Measurements from ENCODE around the gene RCSD1.
"Not testable (repeated sequence)": the region's sequence is repeated elsewhere in the genome, so short reads cannot be mapped to it uniquely, and the experiment has no call there.

Gene RCSD1

DNA sequence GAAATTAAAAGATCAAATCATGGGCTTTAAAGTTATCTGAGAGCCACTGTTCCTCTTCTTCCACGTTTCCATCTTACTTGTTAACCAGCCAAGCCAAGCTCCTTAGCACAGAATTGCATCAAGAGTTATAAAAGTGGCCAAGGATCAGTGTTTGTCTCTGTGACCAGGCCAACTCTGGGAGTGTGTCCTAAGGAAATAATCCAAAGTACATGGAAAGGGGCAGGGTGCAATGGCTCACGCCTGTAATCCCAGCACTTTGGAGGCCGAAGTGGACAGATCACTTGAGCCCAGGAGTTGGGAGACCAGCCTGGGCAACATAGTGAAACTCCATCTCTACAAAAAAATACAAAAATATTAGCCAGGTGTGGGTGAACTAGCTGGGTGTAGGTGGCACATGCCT, 81.8 kb downstream of the RCSD1 start:
- no peak for DNase-seq (ENCODE audit: low read depth in 1 of 2, low spot score in 1 of 2)

DNA sequence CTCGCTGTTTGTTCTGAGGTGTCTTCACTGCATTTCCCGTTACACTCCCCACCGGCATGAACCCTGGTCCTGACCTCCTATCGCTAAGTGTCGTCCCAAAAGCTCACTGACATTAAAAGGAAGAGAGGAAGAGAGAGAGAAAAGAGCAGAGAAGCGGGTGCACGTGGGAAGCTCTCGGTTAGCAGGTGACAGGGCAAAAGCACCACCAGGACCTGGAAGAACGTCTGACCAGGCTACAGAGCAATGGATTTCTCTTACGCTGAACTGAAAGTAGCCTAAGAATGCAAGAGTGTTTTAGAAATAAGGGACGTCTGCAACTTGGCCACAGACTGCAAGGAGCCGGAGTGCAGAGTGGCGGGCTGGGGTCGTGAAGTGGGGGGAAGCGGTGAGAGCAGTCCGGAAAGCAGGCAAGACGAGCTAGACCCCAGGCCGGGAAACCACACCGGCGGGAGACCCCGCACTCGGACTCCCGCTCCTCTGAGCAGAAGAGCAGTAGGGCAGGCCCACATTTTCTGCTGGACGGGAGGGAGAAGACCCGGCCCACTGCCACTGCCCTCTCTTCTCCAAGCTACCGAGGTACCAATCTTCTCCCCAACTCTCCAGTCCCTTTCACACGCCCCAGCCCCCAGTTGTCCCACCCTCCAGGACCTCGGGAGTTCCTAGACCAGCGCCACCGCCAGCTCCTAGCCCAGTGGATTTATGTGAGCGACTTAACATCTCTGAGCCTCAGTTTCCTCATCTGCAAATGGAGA, 83.5 kb downstream of the RCSD1 start:
- DNase-seq (ENCODE audit: low read depth in 1 of 2, low spot score in 1 of 2) = peak in 1 of 2 donors; percentile 12

DNA sequence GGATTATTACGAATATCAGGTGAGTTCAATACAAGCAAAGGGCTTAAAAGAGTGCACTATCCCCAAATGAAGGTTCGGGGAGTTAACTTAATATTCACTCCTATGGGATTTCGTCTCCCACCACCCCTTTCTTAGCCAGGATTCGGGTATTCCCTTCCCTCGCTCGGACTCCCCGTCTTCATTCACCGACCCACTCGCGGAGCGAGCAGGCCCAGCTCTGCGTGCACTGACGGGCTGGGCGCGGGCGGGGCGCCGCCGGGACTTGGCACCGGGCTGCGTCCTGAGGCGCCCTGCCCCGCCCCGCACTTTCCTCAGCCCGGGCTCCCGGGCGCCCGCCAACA, 84.0 kb downstream of the RCSD1 start:
- peak in 1 of 2 donors; percentile 71 for DNase-seq (ENCODE audit: low read depth in 1 of 2, low spot score in 1 of 2)

DNA sequence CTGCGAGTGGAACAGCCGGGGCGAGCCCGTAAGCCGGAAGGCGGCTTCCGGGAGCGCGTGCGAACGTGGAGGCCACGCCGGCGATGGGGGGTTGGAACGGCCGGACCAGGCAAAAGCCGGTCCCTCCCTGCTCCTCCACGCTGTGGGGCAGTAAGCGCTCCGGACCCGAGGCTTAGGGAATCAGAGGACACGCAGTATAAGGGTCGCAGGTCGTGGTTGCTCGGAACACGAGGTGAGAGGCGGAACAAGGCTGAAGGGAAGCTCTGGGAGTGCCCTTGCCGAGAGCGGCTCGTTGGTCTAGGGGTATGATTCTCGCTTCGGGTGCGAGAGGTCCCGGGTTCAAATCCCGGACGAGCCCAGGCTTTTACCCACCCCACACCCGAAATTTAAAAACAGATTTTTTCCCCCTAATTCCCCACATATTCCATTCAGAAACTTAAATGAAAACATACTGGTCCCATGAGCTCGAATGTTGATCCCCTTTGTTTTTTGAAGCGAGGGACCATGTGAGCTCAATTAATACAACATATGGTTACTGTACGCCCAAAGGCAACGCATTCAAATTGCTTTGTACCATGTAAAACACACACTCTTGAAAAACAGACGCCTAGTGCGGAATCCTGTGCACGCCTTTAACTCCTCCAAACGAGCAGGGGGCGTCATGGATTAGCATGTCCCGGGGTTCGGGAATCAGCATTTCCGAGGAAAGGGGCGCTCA, 84.6 kb downstream of the RCSD1 start:
- DNase-seq (ENCODE audit: low read depth in 1 of 2, low spot score in 1 of 2) = peak; percentile 78 to 82

DNA sequence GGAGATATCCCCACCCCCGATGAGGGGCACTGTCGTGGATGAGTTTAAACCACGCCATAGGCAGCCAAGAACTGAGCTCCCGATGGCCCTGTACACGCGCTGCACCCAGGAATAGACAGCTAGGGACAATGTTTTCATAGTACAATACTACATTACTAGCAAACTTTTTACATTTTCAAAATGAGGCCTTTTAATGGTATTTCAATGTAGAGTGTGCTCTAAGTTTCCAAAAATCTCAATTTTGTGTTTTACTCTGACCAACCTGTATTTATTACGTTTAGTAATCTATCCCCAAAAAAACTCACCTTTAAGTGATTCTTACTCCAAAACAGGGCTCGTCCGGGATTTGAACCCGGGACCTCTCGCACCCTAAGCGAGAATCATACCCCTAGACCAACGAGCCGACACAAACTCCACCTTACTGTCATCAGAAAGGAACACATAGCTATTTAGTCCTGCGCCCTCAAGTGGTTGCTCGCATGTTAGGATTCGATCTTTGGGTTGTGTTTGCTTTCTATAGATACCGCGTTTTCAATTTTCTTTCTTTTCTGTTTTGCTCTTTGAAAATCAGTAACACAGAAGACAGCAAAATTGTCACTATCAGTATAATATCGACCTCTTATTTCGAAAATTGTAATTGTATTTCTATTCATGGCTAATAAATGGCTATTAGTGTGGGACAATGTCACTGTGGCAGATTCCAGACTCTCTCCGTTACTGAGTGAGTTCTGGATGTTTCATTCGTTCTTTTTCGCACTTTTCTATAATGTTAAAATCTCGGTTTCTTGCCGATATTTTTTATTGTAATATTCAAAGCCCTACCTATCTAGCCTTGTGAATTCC, 85.3 kb downstream of the RCSD1 start:
- peak; percentile 66 to 70 for DNase-seq (ENCODE audit: low read depth in 1 of 2, low spot score in 1 of 2)

DNA sequence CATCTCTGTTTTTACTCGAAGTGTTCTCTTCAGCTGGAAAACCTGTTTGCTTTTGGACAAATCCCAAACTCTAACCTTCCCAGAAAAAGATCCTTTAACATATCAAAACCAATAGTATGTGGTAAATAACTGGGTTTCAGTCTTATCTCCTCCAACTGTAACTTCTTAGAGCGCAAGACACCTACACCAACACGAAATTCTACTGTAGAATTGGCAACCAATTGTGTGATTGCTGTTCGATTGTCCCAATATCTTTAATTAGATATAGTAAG, 85.9 kb downstream of the RCSD1 start:
- no peak for DNase-seq (ENCODE audit: low read depth in 1 of 2, low spot score in 1 of 2)

DNA sequence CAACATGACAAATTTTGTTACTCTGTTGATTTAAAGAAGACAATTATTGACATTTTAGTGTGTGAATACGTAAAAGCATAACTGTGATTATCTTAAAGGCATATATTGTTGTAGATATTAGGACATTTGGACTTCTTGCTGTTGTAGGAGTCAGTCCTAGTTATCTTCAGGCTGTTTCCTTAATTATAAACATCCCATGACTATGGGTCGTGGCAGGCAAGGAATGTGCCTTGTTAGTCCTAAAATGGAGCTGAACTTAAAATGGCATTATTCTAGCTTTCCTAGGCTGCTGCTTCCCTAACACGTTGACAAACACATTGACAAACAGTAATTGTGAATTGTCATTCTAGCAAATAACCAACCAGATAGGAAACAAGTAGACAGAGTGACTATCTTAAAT, 87.3 kb downstream of the RCSD1 start:
- DNase-seq (ENCODE audit: low read depth in 1 of 2, low spot score in 1 of 2) = no peak

DNA sequence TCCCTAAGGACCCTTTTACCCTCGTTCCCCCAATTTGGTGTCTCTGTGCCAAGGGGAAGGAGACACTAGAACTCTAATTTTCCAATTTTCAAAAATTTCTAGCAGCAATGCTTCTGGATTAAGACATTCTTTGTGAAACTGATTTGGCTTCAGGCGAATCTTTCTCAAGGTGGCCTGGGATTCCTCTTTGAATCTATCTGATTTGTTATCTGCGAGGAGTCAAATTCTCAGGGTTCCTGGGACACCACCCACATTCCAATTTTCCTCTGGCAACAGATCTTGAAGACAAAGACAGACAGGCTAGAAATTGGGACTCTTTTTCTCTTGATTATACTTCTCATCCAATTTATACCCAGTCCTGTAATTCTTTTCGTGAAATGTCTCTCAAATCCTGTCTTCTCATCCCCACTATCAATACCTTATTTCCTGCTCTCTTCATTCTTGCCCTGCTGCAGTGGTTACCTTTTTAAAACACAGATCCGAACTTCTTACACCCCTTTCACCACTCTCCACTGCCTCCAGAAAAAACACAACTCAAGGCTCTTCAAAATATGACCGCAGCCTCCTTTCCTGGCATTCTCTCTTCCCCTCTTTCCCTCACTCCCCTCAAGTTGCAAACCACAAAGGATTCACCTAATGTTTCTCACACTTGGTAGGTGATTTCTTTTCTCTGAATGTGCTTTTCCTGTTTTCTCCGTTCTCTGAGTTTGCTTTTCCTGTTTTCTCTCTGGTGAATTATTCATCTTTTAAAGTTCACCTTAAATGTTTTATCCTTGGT, 89.1 kb downstream of the RCSD1 start:
- DNase-seq (ENCODE audit: low read depth in 1 of 2, low spot score in 1 of 2) = no peak

DNA sequence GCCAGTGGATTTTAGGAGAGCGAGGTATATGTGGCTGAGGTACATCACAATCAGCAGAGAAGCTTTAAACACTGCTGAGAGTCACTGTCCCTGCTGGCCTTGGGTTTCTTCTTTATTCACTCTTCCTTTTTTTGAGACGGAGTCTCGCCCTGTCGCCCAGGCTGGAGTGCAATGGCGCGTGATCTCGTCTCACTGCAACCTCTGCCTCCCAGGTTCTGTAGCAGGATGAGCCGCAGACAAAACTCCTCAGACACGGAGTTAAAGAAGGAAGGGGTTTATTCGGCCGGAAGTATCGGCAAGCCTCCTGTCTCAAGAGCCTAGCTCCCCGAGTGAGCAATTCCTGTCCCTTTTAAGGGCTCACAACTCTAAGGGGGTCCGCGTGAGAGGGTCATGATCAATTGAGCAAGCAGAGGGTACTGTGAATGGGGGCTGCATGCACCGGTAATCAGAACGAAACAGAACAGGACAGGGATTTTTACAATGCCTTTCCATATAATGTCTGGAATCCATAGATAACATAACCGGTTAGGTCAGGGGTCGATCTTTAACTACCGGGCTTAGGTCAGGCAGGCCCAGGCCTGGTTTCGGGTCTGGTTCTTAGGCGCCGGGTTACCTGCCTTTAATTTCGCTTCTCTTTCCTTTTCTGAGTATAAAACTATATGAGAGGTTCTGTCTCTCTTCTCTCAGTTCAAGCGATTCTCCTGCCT, 89.8 kb downstream of the RCSD1 start:
- not testable (repeated sequence) for DNase-seq (ENCODE audit: low read depth in 1 of 2, low spot score in 1 of 2)

DNA sequence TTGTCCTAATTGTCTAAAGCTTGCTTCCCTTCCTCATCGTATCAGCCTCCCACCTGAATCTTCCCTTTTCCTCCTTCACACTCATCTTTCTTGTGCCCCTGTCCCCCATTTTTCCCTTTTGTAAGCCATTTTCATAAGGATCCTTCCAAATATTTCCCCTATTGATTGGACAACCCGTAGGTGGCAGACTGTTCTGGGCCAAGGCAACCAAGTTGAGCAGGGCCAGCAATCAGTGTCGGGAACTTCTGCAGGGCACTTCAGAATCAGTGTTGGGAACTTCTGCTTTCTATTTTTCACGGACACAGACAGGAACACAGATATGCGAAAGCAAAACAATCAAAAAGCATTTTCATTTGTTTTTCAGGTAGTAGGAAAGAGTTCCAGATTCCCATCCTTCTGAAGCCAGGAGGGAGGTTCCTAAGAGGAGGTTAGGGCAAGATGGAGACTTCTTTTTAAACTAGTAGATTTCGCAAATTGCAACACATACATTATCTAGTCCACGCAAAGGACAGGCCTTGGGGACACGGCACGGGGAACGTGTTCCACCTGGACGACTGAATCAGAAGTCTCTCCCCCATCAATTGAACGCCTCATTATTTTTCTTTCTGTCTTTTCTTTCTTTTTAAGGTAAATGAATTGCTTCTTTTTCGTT, 91.1 kb downstream of the RCSD1 start:
- DNase-seq (ENCODE audit: low read depth in 1 of 2, low spot score in 1 of 2) = no peak

DNA sequence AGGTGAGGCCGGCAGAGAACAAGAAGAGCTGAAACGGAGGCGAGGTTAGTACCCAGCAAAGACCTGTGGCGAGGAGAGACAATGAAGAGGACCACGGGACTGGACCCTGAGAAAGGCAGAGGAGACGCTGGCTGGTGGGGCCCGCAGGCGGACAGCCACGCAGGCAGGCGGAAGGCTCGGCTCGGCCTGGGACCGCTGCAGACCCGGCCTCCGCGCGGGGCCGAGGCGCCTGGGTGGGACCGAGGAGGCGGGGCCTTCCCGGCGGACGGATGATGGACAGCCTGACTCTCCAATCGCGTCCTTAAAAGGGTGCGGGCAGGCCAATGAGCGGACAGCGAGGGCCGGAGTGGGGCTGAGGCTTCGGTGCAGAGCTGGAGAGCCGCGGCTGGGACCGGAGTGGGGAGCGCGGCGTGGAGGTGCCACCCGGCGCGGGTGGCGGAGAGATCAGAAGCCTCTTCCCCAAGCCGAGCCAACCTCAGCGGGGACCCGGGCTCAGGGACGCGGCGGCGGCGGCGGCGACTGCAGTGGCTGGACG, 91.7 kb downstream of the RCSD1 start, which contains the start of gene MPZL1:
Gene MPZL1 (plus strand): TSS at position 366 of the 535 bp plus-strand sequence. CDS start 170 bp downstream, outside the sequence.
- peak; percentile 84 to 87 for DNase-seq (ENCODE audit: low read depth in 1 of 2, low spot score in 1 of 2)

DNA sequence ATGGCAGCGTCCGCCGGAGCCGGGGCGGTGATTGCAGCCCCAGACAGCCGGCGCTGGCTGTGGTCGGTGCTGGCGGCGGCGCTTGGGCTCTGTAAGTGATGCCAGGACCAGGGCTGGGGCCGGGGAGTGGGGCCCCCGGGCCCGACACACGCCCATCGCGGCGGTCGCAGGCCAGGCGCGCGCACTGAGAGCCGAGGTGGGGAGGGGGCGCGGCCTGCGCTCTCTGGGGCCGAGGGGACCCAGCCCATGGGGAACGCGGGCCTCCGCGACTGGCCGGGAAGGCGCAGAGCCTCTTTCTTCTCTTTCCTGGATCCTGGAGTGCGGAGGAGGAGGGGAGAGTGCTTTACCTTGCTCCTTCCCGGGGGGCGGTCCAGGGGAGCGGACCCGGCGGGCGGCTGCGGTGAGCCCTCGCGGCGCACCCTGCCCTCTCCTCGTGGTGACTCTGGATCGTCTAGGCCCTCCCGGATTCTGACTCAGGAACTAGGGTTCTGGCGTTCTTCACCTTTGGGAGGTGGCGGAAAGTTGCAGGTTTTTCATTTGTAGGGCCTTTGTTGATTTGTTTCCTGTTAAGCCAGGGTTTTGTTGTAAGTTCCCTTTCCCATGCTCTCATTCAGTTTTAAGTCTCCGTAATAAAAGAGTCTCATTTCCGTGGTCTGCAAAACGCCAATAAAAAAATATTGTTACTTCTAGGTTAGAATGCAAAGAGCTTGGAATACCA, 92.3 kb downstream of the RCSD1 start:
- DNase-seq (ENCODE audit: low read depth in 1 of 2, low spot score in 1 of 2) = peak in 1 of 2 donors; percentile 6

DNA sequence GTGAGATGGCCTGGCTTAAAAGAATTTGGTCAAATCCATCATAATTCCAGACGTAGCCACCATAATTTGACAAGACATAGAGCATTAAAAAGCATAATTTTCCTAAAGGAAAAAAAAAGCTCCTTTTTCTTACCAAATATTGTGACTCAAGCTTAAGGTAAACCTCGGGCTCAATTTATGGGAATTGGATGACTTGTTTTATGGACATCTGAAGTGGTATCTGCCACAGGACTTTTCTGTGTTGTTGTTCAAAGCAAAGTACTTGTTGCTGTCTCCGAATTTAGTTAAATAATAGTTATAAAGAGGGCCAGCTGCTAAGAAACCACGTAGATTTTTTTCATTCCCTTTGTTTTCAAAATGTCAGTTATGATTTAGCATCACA, 92.8 kb downstream of the RCSD1 start:
- no peak for DNase-seq (ENCODE audit: low read depth in 1 of 2, low spot score in 1 of 2)

DNA sequence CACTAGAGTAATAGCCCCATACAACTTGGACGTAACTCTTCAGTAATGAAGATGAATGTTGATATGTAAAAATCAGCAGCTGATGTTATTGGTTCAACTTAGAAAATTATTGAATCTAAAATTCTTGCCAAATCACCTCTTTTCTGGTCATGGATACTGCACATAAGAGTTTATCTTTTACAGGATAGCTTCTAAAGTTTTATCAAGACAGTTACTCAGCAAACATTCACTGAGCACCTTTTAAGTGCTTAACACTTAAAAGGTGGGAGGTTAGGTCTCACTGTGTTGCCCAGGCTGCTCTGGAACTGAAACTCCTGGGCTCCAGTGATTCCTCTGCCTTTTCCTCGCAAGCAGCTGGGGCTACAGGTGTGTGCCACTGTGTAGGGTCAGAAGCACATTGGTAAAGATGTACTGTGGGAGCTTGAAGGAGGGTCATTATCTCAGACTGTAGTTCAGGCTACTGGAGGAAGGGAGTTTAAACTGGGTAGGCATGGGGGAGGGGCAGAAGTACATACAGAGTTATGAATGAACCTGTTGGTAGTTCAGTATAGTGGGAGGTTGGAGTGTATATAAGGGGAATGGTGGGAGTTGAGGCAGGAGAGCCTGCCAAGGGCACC, 93.8 kb downstream of the RCSD1 start:
- no peak for DNase-seq (ENCODE audit: low read depth in 1 of 2, low spot score in 1 of 2)

DNA sequence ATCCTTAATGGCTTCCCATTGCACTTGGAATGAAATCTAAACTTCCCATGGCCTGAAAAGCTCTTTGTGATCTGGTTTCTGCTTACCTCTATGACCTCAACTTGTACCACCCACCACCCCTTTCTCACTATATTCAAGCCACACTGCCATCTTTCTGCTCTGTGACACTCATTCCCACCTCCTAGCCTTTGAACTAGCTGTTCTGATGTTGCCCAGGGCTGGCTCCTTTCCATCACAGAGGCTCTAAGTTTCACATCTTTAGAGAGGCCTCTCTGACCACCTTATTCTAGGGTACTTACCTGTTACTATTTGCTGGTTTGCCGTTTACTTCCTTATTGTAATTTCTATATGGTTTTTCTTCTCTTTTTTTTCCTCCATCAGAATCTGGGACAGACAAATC, 96.0 kb downstream of the RCSD1 start:
- DNase-seq (ENCODE audit: low read depth in 1 of 2, low spot score in 1 of 2) = no peak

DNA sequence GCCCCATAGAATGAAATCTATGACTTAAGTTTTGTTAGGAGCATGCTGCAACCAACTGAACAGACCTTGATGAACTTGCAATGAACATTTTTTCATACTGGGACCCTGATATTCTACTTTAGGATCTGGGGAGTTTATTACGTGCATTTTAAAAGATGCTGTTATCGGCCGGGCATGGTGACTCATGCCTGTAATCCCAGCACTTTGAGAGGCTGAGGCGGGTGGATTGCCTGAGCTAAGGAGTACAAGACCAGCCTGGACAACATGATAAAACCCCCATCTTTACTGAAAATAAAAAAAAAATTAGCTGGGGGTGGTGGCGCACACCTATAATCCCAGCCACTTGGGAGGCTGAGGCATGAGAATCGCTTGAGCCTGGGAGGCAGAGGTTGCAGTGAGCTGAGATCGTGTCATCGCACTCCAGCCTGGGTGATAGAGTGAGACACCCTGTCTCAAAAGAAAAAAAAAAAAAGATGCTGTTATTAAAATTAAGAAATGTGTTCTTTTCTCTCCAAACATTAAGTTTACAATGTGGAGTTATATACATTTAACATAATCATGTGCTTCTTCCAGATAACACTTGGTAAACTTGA, 98.9 kb downstream of the RCSD1 start:
- DNase-seq (ENCODE audit: low read depth in 1 of 2, low spot score in 1 of 2) = no peak

DNA sequence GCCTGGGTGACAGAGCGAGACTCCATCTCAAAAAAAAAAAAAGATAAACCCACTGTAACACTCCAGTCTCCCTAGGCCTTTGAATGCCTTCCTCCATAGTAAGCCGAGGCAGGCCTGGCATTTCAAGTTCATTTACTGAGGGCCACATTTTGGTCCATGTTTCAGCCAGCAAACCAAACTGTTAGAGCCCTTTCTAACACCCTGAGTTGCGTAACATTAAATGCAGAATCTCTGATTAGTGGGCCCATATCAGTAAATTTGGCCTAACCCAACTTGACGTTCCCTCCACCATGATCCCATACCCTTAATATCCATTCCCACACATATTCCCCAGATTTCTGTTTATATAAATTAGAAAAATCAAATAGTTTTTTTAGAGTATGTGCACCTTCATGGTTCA, 104.2 kb downstream of the RCSD1 start:
- DNase-seq (ENCODE audit: low read depth in 1 of 2, low spot score in 1 of 2) = no peak

DNA sequence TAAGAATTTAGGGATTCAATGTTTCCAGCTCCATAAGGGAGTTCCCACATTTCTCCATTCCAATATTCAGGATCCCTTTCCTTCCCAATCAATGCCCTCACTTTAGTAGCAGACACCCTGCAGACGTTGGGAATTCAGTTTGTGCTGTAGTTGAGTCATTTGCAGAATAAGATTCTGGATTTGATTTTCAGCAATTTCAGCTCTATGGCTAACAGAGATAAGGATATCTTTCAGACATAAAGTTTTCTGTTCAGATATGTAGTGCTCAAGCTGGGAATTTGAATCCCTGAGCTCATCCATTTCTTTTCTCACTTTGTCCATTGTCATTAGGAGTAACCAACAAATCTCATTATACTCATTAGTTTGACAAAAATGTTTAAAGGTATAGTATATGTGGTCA, 104.8 kb downstream of the RCSD1 start:
- DNase-seq (ENCODE audit: low read depth in 1 of 2, low spot score in 1 of 2) = no peak

Measured in activated T-helper 1 cell treated with anti-CD3 and anti-CD28 coated beads, Interleukin-2, amount 50 U/mL, for 16 hours (primary cell).